Epithelial cell of proximal tubule (primary cell): Measurements from ENCODE around the gene PCDHGA1. TPM values are rescaled to one million over a fixed set of nuclear protein-coding genes. Genes with fewer than 3 reads are reported as not detected.

Experiments
- DNase-seq: peaks from one replicate; pipeline ENCODE4 v3.0.0-alpha.2; 2011; ENCODE audit warnings: low read depth
- H3K4me3 ChIP-seq: 2 replicates; pipeline ENCODE4 v1.5.1; 2011; ENCODE audit warnings: low read depth, mild to moderate bottlenecking, low read length
- CTCF ChIP-seq: conservative IDR thresholded peaks from 2 replicates; pipeline ENCODE4 v1.5.1; 2012; ENCODE audit warnings: low read depth, mild to moderate bottlenecking, low read length
- total RNA-seq: library from RNA; depleted of rRNA; stranded (reverse); fragments of >200 nt; gene quantifications from 2 replicates; pipeline ENCODE4 v1.2.3, GENCODE V29; 2015

Gene PCDHGA1
- total RNA-seq, 1 donor from 2014 or later: 0.75 TPM

GRCh38 chr5:141534492-141535213 lies 204.3 kb downstream of the PCDHGA1 start:
- TF ChIP-seq CTCF: no peak
- H3K4me3 ChIP-seq: no peak overlapping the region
- no peak for DNase-seq

GRCh38 chr5:141543053-141543452 lies 212.7 kb downstream of the PCDHGA1 start:
- TF ChIP-seq CTCF: no peak
- H3K4me3 ChIP-seq: no peak overlapping the region
- no peak for DNase-seq

- no peak for TF ChIP-seq CTCF
- no peak overlapping the region for H3K4me3 ChIP-seq
- no peak for DNase-seq
Measured at GRCh38 chr5:141547488-141547887, 217.2 kb downstream of the PCDHGA1 start.

- DNase-seq: no peak
- H3K4me3 ChIP-seq: no peak overlapping the region
- no peak for TF ChIP-seq CTCF
Measured at GRCh38 chr5:141547921-141548320, 217.6 kb downstream of the PCDHGA1 start.

GRCh38 chr5:141557681-141558136 lies 227.4 kb downstream of the PCDHGA1 start:
- DNase-seq: peak; percentile 72
- peak; percentile 92 for TF ChIP-seq CTCF
- H3K4me3 ChIP-seq: no peak overlapping the region

GRCh38 chr5:141558150-141558549 lies 227.8 kb downstream of the PCDHGA1 start:
- DNase-seq: no peak
- no peak overlapping the region for H3K4me3 ChIP-seq
- TF ChIP-seq CTCF: no peak

GRCh38 chr5:141559461-141559860 lies 229.1 kb downstream of the PCDHGA1 start:
- TF ChIP-seq CTCF: no peak
- no peak for DNase-seq
- no peak overlapping the region for H3K4me3 ChIP-seq
